ENCODE measurements around the gene TSPAN2.

GRCh38 chr1:115136706-115137105 is 47.4 kb upstream of the TSPAN2 start:
- TF ChIP-seq ATF3 (IDR thresholded peaks at IDR 0.05) = no peak
- no peak for TF ChIP-seq CTCF (IDR thresholded peaks at IDR 0.05; ENCODE audit: low read depth, low read length, missing input control)
- no peak for TF ChIP-seq JUND (IDR thresholded peaks at IDR 0.05)
- no peak for TF ChIP-seq RXRA (IDR thresholded peaks at IDR 0.05)
- no peak for TF ChIP-seq YY1 (IDR thresholded peaks at IDR 0.05)
- TF ChIP-seq GABPA (IDR thresholded peaks at IDR 0.05 in 1 of 2, conservative IDR thresholded peaks at IDR 0.05 in 1 of 2) = no peak
- TF ChIP-seq MAX (IDR thresholded peaks at IDR 0.05) = no peak
- TF ChIP-seq ZBTB33 (IDR thresholded peaks at IDR 0.05) = no peak

Data from liver (tissue), 3 donors.